ENCODE measurements around the gene UBASH3B. TPM values are rescaled to one million over a fixed set of nuclear protein-coding genes. Genes with fewer than 3 reads are reported as not detected.

UBASH3B gene
- total and polyA plus RNA-seq, 8 donors: 0.58 to 60.5 (median 3.1) TPM

DNA sequence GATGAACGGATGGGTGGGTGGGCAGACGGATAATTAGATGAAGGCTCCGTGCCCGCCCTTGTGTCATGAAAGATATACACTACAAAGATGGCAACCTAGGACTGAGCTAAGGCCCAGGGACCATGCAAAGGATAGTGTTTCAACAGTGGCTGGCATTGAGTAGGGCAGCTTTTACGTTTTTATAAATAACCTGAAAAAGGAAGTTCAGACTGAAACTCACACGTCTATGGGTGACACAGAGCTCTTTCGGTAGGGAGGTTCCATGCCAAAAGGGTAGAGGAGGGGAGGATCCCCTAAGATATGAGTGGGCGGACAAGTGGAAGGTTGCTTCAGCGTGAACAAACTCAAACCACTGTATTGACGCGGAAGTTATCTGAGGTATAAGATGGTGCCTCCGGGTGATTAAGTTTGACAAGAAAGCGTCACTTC is 90.5 kb downstream of the UBASH3B start:
- no peak overlapping the region for H3K4me3 ChIP-seq
- H3K27me3 ChIP-seq: peaks cover 0 to 5% (median 0%) of the 10 kb centered on the region in 3 donors
- H3K4me1 ChIP-seq: peaks cover 0 to 28% (median 6%) of the 10 kb centered on the region in 4 donors
- no peak for TF ChIP-seq EP300 (IDR thresholded peaks at IDR 0.05)
- WGBS, 5 donors: 75 to 82% (median 79%) methylated on average over 13 of the region's 13 CpGs
- peak in 1 of 2 donors; percentile 60 for DNase-seq
- no peaks in the 10 kb centered on the region for H3K9me3 ChIP-seq
- peak overlapping the region in 1 of 5 donors; percentile 12 for H3K27ac ChIP-seq
- intact Hi-C loops (cut with DNase I; ENCODE audit: low total_unique reads): no loop called here
- H3K36me3 ChIP-seq: no peaks in the 10 kb centered on the region

DNA sequence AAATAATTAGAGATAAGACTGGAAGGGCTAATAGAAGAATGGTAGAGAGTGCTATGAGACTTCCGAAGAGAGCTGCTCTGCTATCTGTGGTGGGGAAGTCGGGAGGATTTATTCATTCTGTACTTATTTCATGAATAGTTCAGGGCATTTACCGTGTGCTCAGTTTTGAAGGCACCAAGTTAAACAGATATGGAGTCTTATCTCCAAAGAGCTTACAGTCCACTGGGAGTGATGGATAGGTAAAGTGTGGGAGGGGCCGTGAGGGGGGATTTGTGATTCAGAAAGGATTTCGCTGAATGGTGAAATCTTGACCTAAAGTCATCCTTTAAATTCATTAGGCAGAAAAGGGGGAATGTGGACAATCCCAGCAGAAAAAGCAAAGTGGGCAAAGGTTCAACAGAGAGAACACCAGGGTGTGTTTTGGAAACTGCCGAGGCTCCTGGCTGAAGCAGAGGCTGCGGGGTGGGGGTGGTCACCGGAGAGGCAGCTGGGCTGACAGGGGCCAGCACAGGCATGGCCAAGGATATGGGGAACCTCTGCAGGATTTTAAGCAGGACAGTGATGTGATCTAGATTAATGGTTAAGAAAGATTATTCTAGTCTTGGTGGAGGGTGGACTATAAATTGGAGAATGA is 91.2 kb downstream of the UBASH3B start:
- Histone ChIP-seq H3K27me3 (peaks cover 0 to 5% (median 0%) of the 10 kb centered on the region in 3 donors), H3K4me3 (no peak overlapping the region), H3K9me3 (no peaks in the 10 kb centered on the region), H3K36me3 (no peaks in the 10 kb centered on the region), H3K4me1 (peaks cover 0 to 28% (median 6%) of the 10 kb centered on the region in 4 donors), H3K27ac (peak overlapping the region in 1 of 5 donors; percentile 12)
- no peak for DNase-seq
- intact Hi-C loops (cut with DNase I; ENCODE audit: low total_unique reads): no loop called here
- 31 to 54% (median 46%) methylated on average over 8 of the region's 8 CpGs for WGBS, 5 donors
- no peak for TF ChIP-seq POLR2A (IDR thresholded peaks at IDR 0.05)
- TF ChIP-seq EP300 (IDR thresholded peaks at IDR 0.05): no peak
- TF ChIP-seq, protein P1, sequence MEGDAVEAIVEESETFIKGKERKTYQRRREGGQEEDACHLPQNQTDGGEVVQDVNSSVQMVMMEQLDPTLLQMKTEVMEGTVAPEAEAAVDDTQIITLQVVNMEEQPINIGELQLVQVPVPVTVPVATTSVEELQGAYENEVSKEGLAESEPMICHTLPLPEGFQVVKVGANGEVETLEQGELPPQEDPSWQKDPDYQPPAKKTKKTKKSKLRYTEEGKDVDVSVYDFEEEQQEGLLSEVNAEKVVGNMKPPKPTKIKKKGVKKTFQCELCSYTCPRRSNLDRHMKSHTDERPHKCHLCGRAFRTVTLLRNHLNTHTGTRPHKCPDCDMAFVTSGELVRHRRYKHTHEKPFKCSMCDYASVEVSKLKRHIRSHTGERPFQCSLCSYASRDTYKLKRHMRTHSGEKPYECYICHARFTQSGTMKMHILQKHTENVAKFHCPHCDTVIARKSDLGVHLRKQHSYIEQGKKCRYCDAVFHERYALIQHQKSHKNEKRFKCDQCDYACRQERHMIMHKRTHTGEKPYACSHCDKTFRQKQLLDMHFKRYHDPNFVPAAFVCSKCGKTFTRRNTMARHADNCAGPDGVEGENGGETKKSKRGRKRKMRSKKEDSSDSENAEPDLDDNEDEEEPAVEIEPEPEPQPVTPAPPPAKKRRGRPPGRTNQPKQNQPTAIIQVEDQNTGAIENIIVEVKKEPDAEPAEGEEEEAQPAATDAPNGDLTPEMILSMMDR (IDR thresholded peaks at IDR 0.05): no peak
- no peak for TF ChIP-seq POLR2AphosphoS5 (IDR thresholded peaks at IDR 0.05)

DNA sequence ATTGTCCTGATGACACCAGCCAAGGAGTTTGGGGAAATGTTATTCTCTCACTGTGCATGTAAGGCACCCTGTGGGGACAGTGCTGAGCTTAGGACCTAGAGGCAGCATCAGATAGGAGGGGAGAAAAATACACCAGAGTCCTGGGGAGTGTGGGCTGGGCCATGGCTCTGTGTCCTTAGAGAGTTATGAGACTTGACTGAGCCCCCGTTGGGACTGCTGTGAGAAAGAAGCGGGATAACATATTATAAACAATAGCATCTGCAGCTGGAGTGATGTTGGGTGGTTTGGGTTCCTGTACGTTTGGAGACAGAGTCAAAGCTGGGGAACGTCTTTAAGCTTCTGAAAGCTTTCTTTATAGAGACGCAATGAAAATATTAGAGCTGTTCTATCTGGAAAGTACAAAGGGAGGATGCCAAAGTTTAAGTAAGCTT is 91.8 kb downstream of the UBASH3B start:
- H3K36me3 ChIP-seq: no peaks in the 10 kb centered on the region
- TF ChIP-seq EP300 (IDR thresholded peaks at IDR 0.05) (no peak), POLR2AphosphoS5 (IDR thresholded peaks at IDR 0.05) (no peak), POLR2A (IDR thresholded peaks at IDR 0.05) (no peak)
- TF ChIP-seq, protein P1 (IDR thresholded peaks at IDR 0.05): no peak
- DNase-seq: peak in 1 of 2 donors; percentile 59
- no peak overlapping the region for H3K4me3 ChIP-seq
- peaks cover 0 to 5% (median 0%) of the 10 kb centered on the region in 3 donors for H3K27me3 ChIP-seq
- peak overlapping the region in 1 of 5 donors; percentile 14 for H3K27ac ChIP-seq
- peaks cover 0 to 26% (median 6%) of the 10 kb centered on the region in 4 donors for H3K4me1 ChIP-seq
- intact Hi-C loops (cut with DNase I; ENCODE audit: low total_unique reads): no loop called here
- H3K9me3 ChIP-seq: no peaks in the 10 kb centered on the region
- WGBS, 5 donors: 36 to 54% (median 43%) methylated on average over 5 of the region's 5 CpGs

DNA sequence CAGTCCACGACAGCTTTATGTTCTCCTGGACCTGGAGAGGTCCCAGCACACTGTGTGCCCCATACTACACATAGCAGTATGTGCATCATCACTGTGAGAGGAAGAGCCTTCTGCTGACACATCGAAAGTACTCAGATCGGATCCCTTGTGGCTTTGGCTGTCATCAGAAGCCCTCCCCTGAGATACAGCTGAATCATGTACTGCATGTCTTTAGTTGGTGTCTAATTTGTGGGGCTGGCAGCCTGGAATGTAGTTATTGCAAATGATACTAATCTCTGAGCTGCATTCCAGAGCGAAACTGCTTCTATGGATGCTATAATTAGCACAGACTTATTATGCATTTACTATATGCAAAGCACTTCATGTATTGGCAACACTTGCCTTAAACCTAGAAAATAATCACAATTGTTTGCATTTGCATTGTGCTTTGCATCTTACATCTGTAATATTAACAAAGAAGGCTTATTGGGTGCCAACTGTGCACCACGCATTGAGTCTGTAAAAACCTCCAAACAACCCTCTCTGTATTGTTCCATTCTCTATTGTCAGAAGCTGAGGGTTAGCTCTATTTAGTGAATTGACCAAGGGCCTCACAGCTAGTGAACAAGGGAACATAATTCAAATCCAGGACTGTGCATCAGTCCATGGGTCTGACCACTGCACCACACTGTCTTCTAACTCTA is 93.6 kb downstream of the UBASH3B start:
- 61 to 75% (median 70%) methylated on average over 3 to 5 of the region's 5 CpGs for WGBS, 5 donors
- DNase-seq: peak in 1 of 2 donors; percentile 72

DNA sequence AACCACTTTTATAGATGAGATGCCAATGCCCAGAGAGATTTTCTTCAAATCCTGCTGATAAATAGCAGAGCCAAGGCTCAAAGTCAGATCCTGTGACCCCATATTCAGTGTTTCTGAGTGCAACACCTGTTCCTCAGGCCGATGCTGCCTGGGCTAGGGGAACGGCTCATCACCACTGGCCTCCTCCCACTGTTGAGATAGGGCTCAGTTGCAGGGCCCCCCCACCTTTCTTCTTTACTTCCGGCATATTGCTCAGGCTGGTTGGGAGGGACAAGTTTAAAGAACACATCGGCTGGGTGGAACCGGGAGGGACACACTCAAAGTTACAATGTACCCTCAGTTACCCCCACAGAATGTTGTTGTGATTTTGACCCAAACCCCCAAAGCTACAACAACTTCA is 94.5 kb downstream of the UBASH3B start:
- H3K9me3 ChIP-seq: no peaks in the 10 kb centered on the region
- DNase-seq: no peak
- no peak overlapping the region for H3K27ac ChIP-seq
- intact Hi-C loops (cut with DNase I; ENCODE audit: low total_unique reads): no loop called here
- H3K4me1 ChIP-seq: peaks cover 0 to 23% (median 7%) of the 10 kb centered on the region in 4 donors
- no peak for TF ChIP-seq POLR2A (IDR thresholded peaks at IDR 0.05)
- 63 to 80% (median 71%) methylated on average over 5 of the region's 5 CpGs for WGBS, 5 donors
- H3K4me3 ChIP-seq: no peak overlapping the region
- peaks cover 0 to 5% (median 0%) of the 10 kb centered on the region in 3 donors for H3K27me3 ChIP-seq
- H3K36me3 ChIP-seq: no peaks in the 10 kb centered on the region

More for the DNA sequence above, 93.6 kb downstream of the UBASH3B start:
- Histone ChIP-seq H3K36me3 (no peaks in the 10 kb centered on the region), H3K9me3 (no peaks in the 10 kb centered on the region), H3K27ac (peak overlapping the region in 2 of 5 donors; percentile 29 to 45), H3K27me3 (peaks cover 0 to 5% (median 0%) of the 10 kb centered on the region in 3 donors), H3K4me3 (no peak overlapping the region), H3K4me1 (peaks cover 0 to 18% (median 6%) of the 10 kb centered on the region in 4 donors)
- TF ChIP-seq POLR2AphosphoS5 (IDR thresholded peaks at IDR 0.05): peak in 2 of 3 donors; percentile 47 to 72
- no peak for TF ChIP-seq EP300 (IDR thresholded peaks at IDR 0.05)
- intact Hi-C loops (cut with DNase I; ENCODE audit: low total_unique reads): no loop called here
